MCF 10A (cell line): ENCODE data around the gene THAP2. TPM values are rescaled to one million over a fixed set of nuclear protein-coding genes. Genes with fewer than 3 reads are reported as not detected.

Experiments
- BruUV-seq: library from RNA; stranded (reverse); fragments of 400-500 nt; replicated peaks from 2 replicates; lab custom pipeline; 2021; lab: Mats Ljungman, UMichigan
- CTCF ChIA-PET: fragments of 300-600 bp; sonication (Branson Sonifier 250); formaldehyde crosslinking; extraction: SDS; loops from one replicate; lab custom pipeline; 2021; ENCODE audit warnings: antibody characterized with exemption, inconsistent platforms; lab: Yijun Ruan, JAX
- POLR2A ChIA-PET: fragments of 300-600, 350-650 bp; sonication (Branson Sonifier 250); formaldehyde crosslinking; extraction: SDS; loops from one replicate; lab custom pipeline; 2020; ENCODE audit warnings: antibody characterized with exemption, inconsistent platforms; lab: Yijun Ruan, JAX
- DNase-seq: peaks from one replicate; pipeline ENCODE4 v3.0.0-alpha.2; 2018; ENCODE audit not compliant: unreplicated experiment
- H3K27ac Mint-ChIP-seq: one replicate; pipeline ENCODE4 v1.8.0; 2022; ENCODE audit warnings: mild to moderate bottlenecking, low read depth, mixed read lengths; ENCODE audit not compliant: unreplicated experiment
- H3K27me3 Mint-ChIP-seq: one replicate; pipeline ENCODE4 v1.8.0; 2022; ENCODE audit warnings: mixed read lengths; ENCODE audit not compliant: insufficient read depth, unreplicated experiment
- H3K36me3 Mint-ChIP-seq: one replicate; pipeline ENCODE4 v1.8.0; 2022; ENCODE audit warnings: mild to moderate bottlenecking, moderate library complexity, mixed read lengths; ENCODE audit not compliant: insufficient read depth, unreplicated experiment
- H3K4me1 Mint-ChIP-seq: one replicate; pipeline ENCODE4 v1.8.0; 2022; ENCODE audit warnings: mixed read lengths; ENCODE audit not compliant: insufficient read depth, unreplicated experiment
- H3K4me3 Mint-ChIP-seq: one replicate; pipeline ENCODE4 v1.8.0; 2022; ENCODE audit warnings: mild to moderate bottlenecking, moderate library complexity, mixed read lengths; ENCODE audit not compliant: unreplicated experiment
- H3K9me3 Mint-ChIP-seq: one replicate; pipeline ENCODE4 v1.8.0; 2022; ENCODE audit warnings: mixed read lengths; ENCODE audit not compliant: unreplicated experiment
- CTCF ChIP-seq: fragments of 200-600 bp; IDR thresholded peaks from one replicate; pipeline ENCODE4 v1.8.0; 2022; ENCODE audit warnings: antibody characterized with exemption, mild to moderate bottlenecking; ENCODE audit not compliant: unreplicated experiment
- intact Hi-C: fragments of 100-400 bp; cut with micrococcal nuclease; formaldehyde crosslinking; loops from 2 replicates; pipeline ENCODE4 v1.14.1; 2022
- total RNA-seq: library from RNA; stranded (reverse); gene quantifications from 2 replicates; pipeline ENCODE4 v1.2.3, GENCODE V29; 2022

Gene THAP2
- total RNA-seq, 1 experiment from 2014 or later: 13.0 TPM

- intact Hi-C loops: no loop called here
- CTCF ChIA-PET: interaction anchor here (0.6 to 6.7 kb wide), 3 partner anchors 8 to 108 kb away, joined by 3 to 62 read pairs (median 4); no protein-coding TSS in a partner anchor
- TF ChIP-seq CTCF: no peak
- H3K27ac Mint-ChIP-seq: no peak overlapping the region
- H3K4me3 Mint-ChIP-seq: no peak overlapping the region
- H3K9me3 Mint-ChIP-seq: no peaks in the 10 kb centered on the region
- H3K36me3 Mint-ChIP-seq: peaks cover 96% of the 10 kb centered on the region
- H3K4me1 Mint-ChIP-seq: peaks cover 6% of the 10 kb centered on the region
- no peak for DNase-seq
- POLR2A ChIA-PET: interaction anchor here (0.7 kb wide), 1 partner anchor 98 kb away, joined by 4 read pairs; no protein-coding TSS in a partner anchor
- no TSS peak for BruUV-seq
- no peaks in the 10 kb centered on the region for H3K27me3 Mint-ChIP-seq
These were observed 25.6 kb upstream of the THAP2 start for GRCh38 chr12:71638499-71638898.

GRCh38 chr12:71639341-71639760 lies 24.8 kb upstream of the THAP2 start:
- intact Hi-C loops: no loop called here
- Mint-ChIP-seq H3K36me3 (peaks cover 96% of the 10 kb centered on the region), H3K27ac (peak overlapping the region; percentile 9), H3K4me3 (no peak overlapping the region), H3K9me3 (no peaks in the 10 kb centered on the region), H3K27me3 (no peaks in the 10 kb centered on the region), H3K4me1 (peaks cover 6% of the 10 kb centered on the region)
- BruUV-seq: no TSS peak
- DNase-seq: peak; percentile 26
- TF ChIP-seq CTCF: no peak
- POLR2A ChIA-PET: interaction anchor here (0.7 kb wide), 1 partner anchor 97 kb away, joined by 4 read pairs; no protein-coding TSS in a partner anchor
- CTCF ChIA-PET: interaction anchor here (0.7 to 1.5 kb wide), 2 partner anchors 12 to 108 kb away, joined by 3 to 4 read pairs; no protein-coding TSS in a partner anchor

- peaks cover 95% of the 10 kb centered on the region for H3K36me3 Mint-ChIP-seq
- H3K4me3 Mint-ChIP-seq: no peak overlapping the region
- no peak for DNase-seq
- POLR2A ChIA-PET: interaction anchor here (0.6 to 1.3 kb wide), 3 partner anchors 9 to 229 kb away, joined by 3 read pairs; no protein-coding TSS in a partner anchor
- H3K27ac Mint-ChIP-seq: no peak overlapping the region
- no TSS peak for BruUV-seq
- intact Hi-C loops: no loop called here
- H3K27me3 Mint-ChIP-seq: no peaks in the 10 kb centered on the region
- H3K9me3 Mint-ChIP-seq: no peaks in the 10 kb centered on the region
- CTCF ChIA-PET: interaction anchor here (0.5 to 1.5 kb wide), 4 partner anchors 13 to 288 kb away, joined by 3 to 5 read pairs (median 3); no protein-coding TSS in a partner anchor
- no peak for TF ChIP-seq CTCF
- peaks cover 6% of the 10 kb centered on the region for H3K4me1 Mint-ChIP-seq
These were observed 23.8 kb upstream of the THAP2 start for GRCh38 chr12:71640316-71640715.

GRCh38 chr12:71641390-71641789 lies 22.7 kb upstream of the THAP2 start:
- H3K36me3 Mint-ChIP-seq: peaks cover 89% of the 10 kb centered on the region
- ChIA-PET POLR2A (interaction anchor here (0.9 to 1.3 kb wide), 3 partner anchors 10 to 22 kb away, joined by 3 to 5 read pairs (median 3); partner anchors contain the start of gene ZFC3H1), CTCF (no interaction called here)
- H3K4me3 Mint-ChIP-seq: no peak overlapping the region
- H3K27me3 Mint-ChIP-seq: no peaks in the 10 kb centered on the region
- intact Hi-C loops: no loop called here
- TF ChIP-seq CTCF: no peak
- no peaks in the 10 kb centered on the region for H3K9me3 Mint-ChIP-seq
- no TSS peak for BruUV-seq
- DNase-seq: no peak
- peaks cover 6% of the 10 kb centered on the region for H3K4me1 Mint-ChIP-seq
- H3K27ac Mint-ChIP-seq: no peak overlapping the region
